Omental fat pad (tissue), 4 donors: ENCODE results near the gene STARD9. TPM values are rescaled to one million over a fixed set of nuclear protein-coding genes. Genes with fewer than 3 reads are reported as not detected.

ENCODE experiments used
- ATAC-seq: fragments of 150-250 bp; one replicate; pipeline ENCODE4 v1.9.1; 2016; ENCODE audit warnings: mild to moderate bottlenecking, moderate library complexity; ENCODE audit not compliant: low FRiP score
- DNase-seq: peaks from one replicate; pipeline ENCODE4 v3.0.0-alpha.2; 2019; ENCODE audit warnings: low spot score
- CTCF ChIP-seq, 3 donors: fragments of 450-650 bp; IDR thresholded peaks; one replicate each; pipeline ENCODE4 v1.5.1; 2016 to 2017; ENCODE audit warnings: antibody characterized with exemption in 3 of 3, mild to moderate bottlenecking in 3 of 3, moderate library complexity in 2 of 3
- total RNA-seq, 4 donors: library from RNA; depleted of rRNA; stranded (reverse); fragments of >200 nt; gene quantifications; one replicate each; pipeline ENCODE4 v1.1.0, GENCODE V29; 2016

Gene STARD9
- total RNA-seq, 4 donors from 2014 or later: 16.5 to 77.1 (median 20.7) TPM

DNA sequence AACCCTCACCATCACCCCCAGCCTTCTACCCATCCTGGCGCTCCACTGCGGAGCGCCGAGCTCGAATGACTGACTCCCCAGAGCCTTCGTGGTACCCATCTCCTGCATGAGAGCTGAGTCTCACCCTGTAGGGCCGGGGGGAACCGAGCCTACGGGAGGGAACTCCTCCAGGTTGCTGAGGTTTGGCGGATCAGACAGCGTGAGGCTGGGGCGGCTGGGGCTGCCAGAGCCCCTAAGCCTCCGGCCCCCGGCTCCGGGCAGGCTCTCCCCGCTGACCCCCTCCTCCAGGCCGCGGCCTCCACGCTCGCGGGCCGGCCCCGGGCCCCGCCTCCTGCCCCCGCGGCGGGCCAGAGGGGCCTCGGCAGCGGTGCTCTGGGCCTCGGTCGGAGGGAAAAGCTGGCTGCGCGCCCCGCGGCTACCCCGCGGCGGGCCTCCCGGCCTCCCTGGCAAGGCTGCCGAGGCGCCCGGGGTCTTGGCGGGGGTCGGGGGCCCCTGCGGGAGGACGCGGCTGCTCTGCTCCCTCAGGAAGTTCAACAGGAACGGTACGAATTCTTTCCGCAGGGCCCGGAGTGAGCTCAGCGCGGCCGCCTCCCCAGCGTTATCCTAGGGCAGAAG is 160.9 kb downstream of the STARD9 start:
- no peak for TF ChIP-seq CTCF (IDR thresholded peaks at IDR 0.05)
- ATAC-seq (peak; percentile 34), DNase-seq (no peak)

- ATAC-seq (peak; percentile 98), DNase-seq (peak; percentile 55)
- no peak for TF ChIP-seq CTCF (IDR thresholded peaks at IDR 0.05)
Observed at GRCh38 chr15:42736793-42737528, 161.6 kb downstream of the STARD9 start, which contains the start of gene CDAN1. CDAN1 (minus strand) TSS chr15:42737128; CDS start chr15:42737102, 26 bp downstream.

DNA sequence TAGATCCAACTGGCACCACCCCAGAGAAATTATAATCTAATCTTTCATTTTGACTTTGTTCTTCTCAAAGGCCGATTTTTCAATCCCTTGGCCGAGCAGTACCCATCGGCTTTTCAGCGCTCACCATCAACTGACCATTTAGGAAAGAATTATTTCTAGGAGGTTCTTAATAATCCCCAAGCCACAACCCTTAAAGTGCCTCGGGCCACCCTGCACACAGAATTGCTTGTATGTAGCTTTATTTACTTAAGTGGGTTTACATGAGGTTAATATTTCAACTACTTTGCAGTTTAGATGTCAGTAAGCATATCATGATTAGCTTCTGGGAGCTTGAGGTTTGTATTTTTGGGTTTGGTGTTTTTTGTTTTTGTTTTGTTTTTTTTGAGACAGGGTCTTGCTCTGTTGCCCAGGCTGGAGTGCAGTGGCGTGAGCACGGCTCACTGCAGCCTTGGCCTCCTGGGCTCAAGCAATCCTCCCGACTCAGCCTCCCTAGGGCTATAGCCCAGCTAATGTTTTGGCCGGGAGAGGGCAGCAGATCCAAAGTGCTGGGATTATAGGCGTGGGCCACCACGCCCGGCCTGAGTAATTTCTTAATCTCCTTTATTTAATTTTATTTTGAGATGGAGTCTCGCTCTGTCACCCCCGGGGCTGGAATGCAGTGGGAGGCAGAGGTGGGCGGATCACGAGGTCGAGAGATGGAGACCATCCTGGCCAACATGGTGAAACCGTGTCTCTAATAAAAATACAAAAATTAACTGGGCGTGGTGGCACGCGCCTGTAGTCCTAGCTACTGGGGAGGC is 162.3 kb downstream of the STARD9 start:
- ATAC-seq (no peak), DNase-seq (no peak)
- no peak for TF ChIP-seq CTCF (IDR thresholded peaks at IDR 0.05)

DNA sequence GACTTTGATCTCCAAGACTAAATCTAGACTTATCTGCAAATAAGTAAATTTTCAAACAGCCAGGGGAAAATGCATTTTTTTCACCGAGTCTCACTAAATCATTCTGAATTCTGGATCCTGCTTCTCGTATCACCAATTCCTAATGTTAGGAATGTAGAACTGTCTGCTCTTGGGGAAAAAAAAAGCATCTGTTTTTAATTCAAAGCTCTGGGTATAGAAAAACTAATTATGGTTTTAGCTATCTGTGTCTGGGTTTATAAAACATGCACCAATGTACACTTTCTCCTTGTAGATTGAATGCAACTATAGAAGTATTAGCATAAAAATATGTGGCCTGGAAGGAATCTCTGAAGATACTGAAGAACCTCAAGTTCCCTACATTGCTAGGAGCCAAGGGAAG is 166.3 kb downstream of the STARD9 start:
- no peak for TF ChIP-seq CTCF (IDR thresholded peaks at IDR 0.05)
- ATAC-seq: no peak
- DNase-seq: no peak

GRCh38 chr15:42742149-42742548 is 166.7 kb downstream of the STARD9 start:
- ATAC-seq (no peak), DNase-seq (no peak)
- TF ChIP-seq CTCF (IDR thresholded peaks at IDR 0.05): no peak

DNA sequence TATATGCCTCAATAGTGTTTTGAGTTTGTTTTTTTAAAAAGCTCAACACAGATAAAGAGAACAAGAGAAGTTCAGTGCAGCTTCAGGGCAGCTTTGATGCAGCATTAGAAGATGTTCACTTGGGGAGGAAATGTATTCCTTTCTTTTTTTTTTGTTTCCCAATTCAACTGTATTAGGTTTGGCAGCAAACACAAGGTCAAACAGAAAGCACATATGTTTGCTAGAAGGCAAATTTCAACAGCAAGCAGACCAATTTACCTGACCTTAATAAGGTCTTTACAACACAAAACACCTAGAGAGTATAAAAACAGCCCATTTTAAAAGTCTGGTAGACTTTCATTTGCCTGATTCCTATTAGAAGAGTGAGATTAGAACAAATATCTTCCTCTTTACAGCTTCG is 168.8 kb downstream of the STARD9 start:
- no peak for TF ChIP-seq CTCF (IDR thresholded peaks at IDR 0.05)
- ATAC-seq (no peak), DNase-seq (no peak)
